Testis (tissue), 2 donors: Measurements from ENCODE around the gene METAP2.

Experiments
- POLR2A ChIP-seq: fragments of 450-650 bp; IDR thresholded peaks from one replicate; pipeline ENCODE4 v1.6.1; 2017; ENCODE audit warnings: antibody characterized with exemption, mild to moderate bottlenecking, moderate library complexity
- TF ChIP-seq, protein P1 (sequence below), 3 experiments: fragments of 450-650 bp in 2 of 3; fragments of 200-600 bp in 1 of 3; sonication (generic) in 1 of 3; IDR thresholded peaks; one replicate each; pipeline ENCODE4 v1.5.1; 2016 to 2019; ENCODE audit warnings: antibody characterized with exemption in 3 of 3, mild to moderate bottlenecking in 2 of 3, moderate library complexity in 1 of 3

- TF ChIP-seq POLR2A = no peak
- TF ChIP-seq, protein P1, sequence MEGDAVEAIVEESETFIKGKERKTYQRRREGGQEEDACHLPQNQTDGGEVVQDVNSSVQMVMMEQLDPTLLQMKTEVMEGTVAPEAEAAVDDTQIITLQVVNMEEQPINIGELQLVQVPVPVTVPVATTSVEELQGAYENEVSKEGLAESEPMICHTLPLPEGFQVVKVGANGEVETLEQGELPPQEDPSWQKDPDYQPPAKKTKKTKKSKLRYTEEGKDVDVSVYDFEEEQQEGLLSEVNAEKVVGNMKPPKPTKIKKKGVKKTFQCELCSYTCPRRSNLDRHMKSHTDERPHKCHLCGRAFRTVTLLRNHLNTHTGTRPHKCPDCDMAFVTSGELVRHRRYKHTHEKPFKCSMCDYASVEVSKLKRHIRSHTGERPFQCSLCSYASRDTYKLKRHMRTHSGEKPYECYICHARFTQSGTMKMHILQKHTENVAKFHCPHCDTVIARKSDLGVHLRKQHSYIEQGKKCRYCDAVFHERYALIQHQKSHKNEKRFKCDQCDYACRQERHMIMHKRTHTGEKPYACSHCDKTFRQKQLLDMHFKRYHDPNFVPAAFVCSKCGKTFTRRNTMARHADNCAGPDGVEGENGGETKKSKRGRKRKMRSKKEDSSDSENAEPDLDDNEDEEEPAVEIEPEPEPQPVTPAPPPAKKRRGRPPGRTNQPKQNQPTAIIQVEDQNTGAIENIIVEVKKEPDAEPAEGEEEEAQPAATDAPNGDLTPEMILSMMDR (IDR thresholded peaks at IDR 0.05) = no peak
Observed at GRCh38 chr12:95474660-95474958, 657 bp downstream of the METAP2 start.
